HCT116 (cell line): ENCODE measurements around the gene GPR3. TPM values are rescaled to one million over a fixed set of nuclear protein-coding genes. Genes with fewer than 3 reads are reported as not detected.
"Not testable (repeated sequence)": the region's sequence is repeated elsewhere in the genome, so short reads cannot be mapped to it uniquely, and the experiment has no call there.

Experiments used
- ATAC-seq: fragments of 200-7000 bp; cut with Tn5 transposase; 2 replicates; pipeline ENCODE4 v1.9.1; 2020; ENCODE audit warnings: mild to moderate bottlenecking, moderate library complexity
- BruUV-seq: library from RNA; stranded (reverse); fragments of 400-500 nt; replicated peaks from 2 replicates; lab custom pipeline; 2021; lab: Mats Ljungman, UMichigan
- CTCF ChIA-PET: fragments of 300-600 bp; sonication (Branson Sonifier 250); formaldehyde crosslinking; loops from one replicate; lab custom pipeline; 2021; ENCODE audit warnings: antibody characterized with exemption; lab: Charles Lee
- POLR2A ChIA-PET: fragments of 300-600, 350-600 bp; sonication (Branson Sonifier 250); formaldehyde crosslinking; loops from one replicate; lab custom pipeline; 2021; ENCODE audit warnings: antibody characterized with exemption; lab: Charles Lee
- RAD21 ChIA-PET, 2 experiments: fragments of 300-600 bp; sonication (Branson Sonifier 250); formaldehyde crosslinking; loops; one replicate each; lab custom pipeline; 2023; ENCODE audit warnings: low total read pairs in 2 of 2; ENCODE audit not compliant: uncharacterized antibody in 2 of 2, unreplicated experiment in 2 of 2, low non-redundant PET in 1 of 2; lab: Charles Lee
- DNase-seq: peaks from one replicate; pipeline ENCODE4 v3.0.0-alpha.2; 2010; ENCODE audit warnings: low read depth, low spot score
- H2AFZ ChIP-seq: fragments of 200-600 bp; shearing (Covaris generic), sonication (generic); 2 replicates; pipeline ENCODE4 v1.6.1; 2017; ENCODE audit warnings: low read depth, mixed run types, mixed read lengths, antibody characterized with exemption, low read length; ENCODE audit not compliant: poor library complexity, severe bottlenecking
- H3K27ac ChIP-seq: 2 replicates; pipeline ENCODE4 v1.5.1; 2012; ENCODE audit warnings: low read depth, low read length
- H3K27me3 ChIP-seq: fragments of 200-600 bp; sonication (generic); 2 replicates; pipeline ENCODE4 v1.6.1; 2016; ENCODE audit warnings: mixed run types, low read length, mixed read lengths; ENCODE audit not compliant: insufficient read depth
- H3K36me3 ChIP-seq, 2 experiments: fragments of 200-500 bp in 1 of 2; fragments of 200-600 bp in 1 of 2; sonication (Bioruptor generic) in 1 of 2; sonication (generic) in 1 of 2; 2 replicates each; pipeline versions ENCODE4 v1.5.1 to v1.6.1; 2014 to 2016; ENCODE audit warnings: low read length in 2 of 2, inconsistent platforms in 1 of 2, mixed read lengths in 1 of 2, mixed run types in 1 of 2; ENCODE audit not compliant: insufficient read depth in 2 of 2, control insufficient read depth in 1 of 2
- H3K4me1 ChIP-seq, 2 experiments: fragments of 200-600 bp in 1 of 2; sonication (generic) in 1 of 2; 2 replicates each; pipeline versions ENCODE4 v1.5.1 to v1.6.1; 2012 to 2017; ENCODE audit warnings: low read length in 2 of 2, inconsistent platforms in 1 of 2, mild to moderate bottlenecking in 1 of 2, mixed read lengths in 1 of 2, mixed run types in 1 of 2, moderate library complexity in 1 of 2; ENCODE audit not compliant: insufficient read depth in 2 of 2, control insufficient read depth in 1 of 2
- H3K4me2 ChIP-seq: fragments of 200-600 bp; sonication (generic); 2 replicates; pipeline ENCODE4 v1.6.1; 2017; ENCODE audit warnings: mixed run types, low read length, mixed read lengths
- H3K4me3 ChIP-seq, 2 experiments: fragments of 200-600 bp in 1 of 2; sonication (generic) in 1 of 2; replicated peaks in 1 of 2; 2 replicates each; pipeline ENCODE4 v1.5.1; 2011 to 2016; ENCODE audit warnings: low read length in 2 of 2, control low read depth in 1 of 2, low read depth in 1 of 2, mild to moderate bottlenecking in 1 of 2, mixed read lengths in 1 of 2, mixed run types in 1 of 2
- H3K79me2 ChIP-seq: fragments of 200-600 bp; sonication (generic); 2 replicates; pipeline ENCODE4 v1.6.1; 2017; ENCODE audit warnings: mild to moderate bottlenecking, mixed run types, low read length, moderate library complexity, mixed read lengths; ENCODE audit not compliant: insufficient read depth
- H3K9ac ChIP-seq: fragments of 200-600 bp; sonication (generic); 2 replicates; pipeline ENCODE4 v1.6.1; 2016; ENCODE audit warnings: low read length, mixed read lengths
- H3K9me2 ChIP-seq: fragments of 200-600 bp; sonication (generic), shearing (Covaris generic); 2 replicates; pipeline ENCODE4 v1.6.1; 2017; ENCODE audit warnings: mixed run types, mild to moderate bottlenecking, moderate library complexity; ENCODE audit not compliant: insufficient read depth
- H3K9me3 ChIP-seq, 2 experiments: fragments of 200-500 bp in 1 of 2; fragments of 200-600 bp in 1 of 2; sonication (Bioruptor generic) in 1 of 2; sonication (generic) in 1 of 2; 2 replicates each; pipeline ENCODE4 v1.6.1; 2014 to 2017; ENCODE audit warnings: low read length in 2 of 2, mixed read lengths in 2 of 2, inconsistent platforms in 1 of 2, low read depth in 1 of 2, mild to moderate bottlenecking in 1 of 2, mixed run types in 1 of 2, moderate library complexity in 1 of 2; ENCODE audit not compliant: control insufficient read depth in 1 of 2, insufficient read depth in 1 of 2
- H4K20me1 ChIP-seq: fragments of 200-600 bp; sonication (generic), shearing (Covaris generic); 2 replicates; pipeline ENCODE4 v1.6.1; 2017; ENCODE audit warnings: mixed run types, mild to moderate bottlenecking, moderate library complexity; ENCODE audit not compliant: insufficient read depth
- CBX3 ChIP-seq: IDR thresholded peaks from 2 replicates; pipeline ENCODE4 v1.6.1; 2012; ENCODE audit warnings: low read depth
- CTCF ChIP-seq, 3 experiments: fragments of 200-600 bp in 1 of 3; sonication (generic) in 1 of 3; IDR thresholded peaks in 2 of 3; conservative IDR thresholded peaks in 1 of 3; 2 replicates each; pipeline ENCODE4 v1.5.1; 2012 to 2017; ENCODE audit warnings: low read depth in 2 of 3, low read length in 2 of 3, antibody characterized with exemption in 1 of 3, borderline replicate concordance in 1 of 3, control low read depth in 1 of 3, mild to moderate bottlenecking in 1 of 3, mixed read lengths in 1 of 3, mixed run types in 1 of 3, moderate library complexity in 1 of 3; ENCODE audit not compliant: insufficient read depth in 1 of 3
- EZH2phosphoT487 ChIP-seq: fragments of 200-600 bp; IDR thresholded peaks from 2 replicates; pipeline ENCODE4 v1.6.1; 2018; ENCODE audit warnings: antibody characterized with exemption, borderline replicate concordance
- JUND ChIP-seq: IDR thresholded peaks from 2 replicates; pipeline ENCODE4 v1.6.1; 2012
- MAX ChIP-seq: IDR thresholded peaks from 2 replicates; pipeline ENCODE4 v1.6.1; 2012
- RAD21 ChIP-seq: IDR thresholded peaks from 2 replicates; pipeline ENCODE4 v1.6.1; 2012; ENCODE audit warnings: low read depth, mild to moderate bottlenecking
- REST ChIP-seq: IDR thresholded peaks from 2 replicates; pipeline ENCODE4 v1.6.1; 2012; ENCODE audit warnings: low read depth
- SIN3A ChIP-seq: IDR thresholded peaks from 2 replicates; pipeline ENCODE4 v1.6.1; 2012; ENCODE audit warnings: low read depth
- SP1 ChIP-seq: IDR thresholded peaks from 2 replicates; pipeline ENCODE4 v1.6.1; 2012; ENCODE audit warnings: low read depth
- ZFX ChIP-seq: fragments of 450-650 bp; IDR thresholded peaks from 2 replicates; pipeline ENCODE4 v1.6.1; 2017
- intact Hi-C: fragments of 100-400 bp; cut with micrococcal nuclease; formaldehyde crosslinking; loops from 2 replicates; pipeline ENCODE4 v1.10.0; 2022
- total RNA-seq: library from RNA; stranded (reverse); gene quantifications from one replicate; pipeline ENCODE4 v1.2.1, GENCODE V29; 2021; ENCODE audit not compliant: unreplicated experiment

The GPR3 gene
- total RNA-seq, 1 experiment from 2014 or later: 2.8 TPM

GRCh38 chr1:27431601-27431940, 39.1 kb downstream of the GPR3 start (continued):
- TF ChIP-seq REST (no peak), JUND (no peak), EZH2phosphoT487 (no peak), RAD21 (no peak), ZFX (no peak), CTCF (IDR thresholded peaks at IDR 0.05 in 2 of 3, conservative IDR thresholded peaks at IDR 0.05 in 1 of 3; ENCODE audit: borderline replicate concordance in 1 of 3, insufficient read depth in 1 of 3, low read depth in 2 of 3, low read length in 2 of 3) (no peak), SP1 (no peak), MAX (no peak), SIN3A (no peak), CBX3 (no peak)

GRCh38 chr1:27432725-27433124, 40.3 kb downstream of the GPR3 start:
- Histone ChIP-seq H4K20me1 (peaks cover 16% of the 10 kb centered on the region; the same call in 1 of the 2 replicates), H3K79me2 (peaks cover 82% of the 10 kb centered on the region), H3K4me1 (peaks cover 8 to 20% of the 10 kb centered on the region in 2 experiments)
- CTCF ChIA-PET, H3K9me3 ChIP-seq, POLR2A ChIA-PET, H3K9ac ChIP-seq, H3K4me2 ChIP-seq, intact Hi-C loops, H3K36me3 ChIP-seq, DNase-seq, H3K4me3 ChIP-seq, BruUV-seq, RAD21 ChIA-PET, H3K27ac ChIP-seq, H3K27me3 ChIP-seq, H2AFZ ChIP-seq, H3K9me2 ChIP-seq, ATAC-seq: not testable (repeated sequence)
